ENCODE results near the gene ROBO2. TPM values are rescaled to one million over a fixed set of nuclear protein-coding genes. Genes with fewer than 3 reads are reported as not detected.

ROBO2 gene
- total RNA-seq, 1 donor from 2014 or later, result 330 TPM

- H3K4me3 Mint-ChIP-seq (ENCODE audit: unreplicated experiment), result no peak overlapping the region
- no peak overlapping the region for H3K27ac Mint-ChIP-seq (ENCODE audit: unreplicated experiment)
- no peak for DNase-seq
- TF ChIP-seq, protein P1, sequence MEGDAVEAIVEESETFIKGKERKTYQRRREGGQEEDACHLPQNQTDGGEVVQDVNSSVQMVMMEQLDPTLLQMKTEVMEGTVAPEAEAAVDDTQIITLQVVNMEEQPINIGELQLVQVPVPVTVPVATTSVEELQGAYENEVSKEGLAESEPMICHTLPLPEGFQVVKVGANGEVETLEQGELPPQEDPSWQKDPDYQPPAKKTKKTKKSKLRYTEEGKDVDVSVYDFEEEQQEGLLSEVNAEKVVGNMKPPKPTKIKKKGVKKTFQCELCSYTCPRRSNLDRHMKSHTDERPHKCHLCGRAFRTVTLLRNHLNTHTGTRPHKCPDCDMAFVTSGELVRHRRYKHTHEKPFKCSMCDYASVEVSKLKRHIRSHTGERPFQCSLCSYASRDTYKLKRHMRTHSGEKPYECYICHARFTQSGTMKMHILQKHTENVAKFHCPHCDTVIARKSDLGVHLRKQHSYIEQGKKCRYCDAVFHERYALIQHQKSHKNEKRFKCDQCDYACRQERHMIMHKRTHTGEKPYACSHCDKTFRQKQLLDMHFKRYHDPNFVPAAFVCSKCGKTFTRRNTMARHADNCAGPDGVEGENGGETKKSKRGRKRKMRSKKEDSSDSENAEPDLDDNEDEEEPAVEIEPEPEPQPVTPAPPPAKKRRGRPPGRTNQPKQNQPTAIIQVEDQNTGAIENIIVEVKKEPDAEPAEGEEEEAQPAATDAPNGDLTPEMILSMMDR (IDR thresholded peaks at IDR 0.05; ENCODE audit: partially characterized antibody, unreplicated experiment), result no peak
- peaks cover 22% of the 10 kb centered on the region for H3K4me1 Mint-ChIP-seq (ENCODE audit: low read depth, unreplicated experiment)
- no peaks in the 10 kb centered on the region for H3K36me3 Mint-ChIP-seq (ENCODE audit: unreplicated experiment)
- H3K27me3 Mint-ChIP-seq (ENCODE audit: unreplicated experiment), result no peaks in the 10 kb centered on the region
- no peaks in the 10 kb centered on the region for H3K9me3 Mint-ChIP-seq (ENCODE audit: unreplicated experiment)
These were observed 151.7 kb downstream of the ROBO2 start for GRCh38 chr3:77191640-77192039.

- no peak for DNase-seq
- H3K4me3 Mint-ChIP-seq (ENCODE audit: unreplicated experiment), result no peak overlapping the region
- peaks cover 7% of the 10 kb centered on the region for H3K36me3 Mint-ChIP-seq (ENCODE audit: unreplicated experiment)
- H3K27ac Mint-ChIP-seq (ENCODE audit: unreplicated experiment), result no peak overlapping the region
- TF ChIP-seq, protein P1 (IDR thresholded peaks at IDR 0.05; ENCODE audit: partially characterized antibody, unreplicated experiment), result no peak
- no peaks in the 10 kb centered on the region for H3K27me3 Mint-ChIP-seq (ENCODE audit: unreplicated experiment)
- no peaks in the 10 kb centered on the region for H3K9me3 Mint-ChIP-seq (ENCODE audit: unreplicated experiment)
- H3K4me1 Mint-ChIP-seq (ENCODE audit: low read depth, unreplicated experiment), result peaks cover 16% of the 10 kb centered on the region
These were observed 156.1 kb downstream of the ROBO2 start for GRCh38 chr3:77195766-77196545.

- Mint-ChIP-seq H3K4me3 (ENCODE audit: unreplicated experiment) (no peak overlapping the region), H3K27ac (ENCODE audit: unreplicated experiment) (no peak overlapping the region), H3K9me3 (ENCODE audit: unreplicated experiment) (no peaks in the 10 kb centered on the region), H3K4me1 (ENCODE audit: low read depth, unreplicated experiment) (peaks cover 8% of the 10 kb centered on the region), H3K36me3 (ENCODE audit: unreplicated experiment) (peaks cover 7% of the 10 kb centered on the region), H3K27me3 (ENCODE audit: unreplicated experiment) (no peaks in the 10 kb centered on the region)
- TF ChIP-seq, protein P1 (IDR thresholded peaks at IDR 0.05; ENCODE audit: partially characterized antibody, unreplicated experiment), result no peak
- no peak for DNase-seq
These were observed 157.5 kb downstream of the ROBO2 start for GRCh38 chr3:77197408-77197807.

DNA sequence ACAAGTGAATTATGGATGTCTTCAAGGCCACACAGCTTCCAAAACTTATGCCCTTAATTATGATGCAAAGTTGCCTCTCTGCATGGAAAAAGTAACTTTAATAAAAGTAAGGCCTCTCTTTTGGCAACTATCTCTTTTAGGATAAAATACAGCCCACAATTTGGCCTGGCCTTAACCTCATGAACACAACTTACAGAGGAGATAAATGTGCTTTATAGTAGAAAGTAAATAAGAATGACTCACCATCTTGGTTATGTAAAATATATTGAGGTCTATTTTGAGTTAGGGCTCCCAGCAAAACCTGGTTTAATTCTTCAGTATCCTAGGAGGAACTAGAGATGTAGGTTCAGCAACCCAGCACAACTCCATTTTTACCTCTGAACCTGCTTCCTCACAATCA, 164.0 kb downstream of the ROBO2 start:
- Mint-ChIP-seq H3K9me3 (ENCODE audit: unreplicated experiment) (no peaks in the 10 kb centered on the region), H3K36me3 (ENCODE audit: unreplicated experiment) (no peaks in the 10 kb centered on the region), H3K27ac (ENCODE audit: unreplicated experiment) (no peak overlapping the region), H3K27me3 (ENCODE audit: unreplicated experiment) (no peaks in the 10 kb centered on the region), H3K4me1 (ENCODE audit: low read depth, unreplicated experiment) (peaks cover 22% of the 10 kb centered on the region), H3K4me3 (ENCODE audit: unreplicated experiment) (no peak overlapping the region)
- no peak for DNase-seq
- TF ChIP-seq, protein P1 (IDR thresholded peaks at IDR 0.05; ENCODE audit: partially characterized antibody, unreplicated experiment), result no peak

DNA sequence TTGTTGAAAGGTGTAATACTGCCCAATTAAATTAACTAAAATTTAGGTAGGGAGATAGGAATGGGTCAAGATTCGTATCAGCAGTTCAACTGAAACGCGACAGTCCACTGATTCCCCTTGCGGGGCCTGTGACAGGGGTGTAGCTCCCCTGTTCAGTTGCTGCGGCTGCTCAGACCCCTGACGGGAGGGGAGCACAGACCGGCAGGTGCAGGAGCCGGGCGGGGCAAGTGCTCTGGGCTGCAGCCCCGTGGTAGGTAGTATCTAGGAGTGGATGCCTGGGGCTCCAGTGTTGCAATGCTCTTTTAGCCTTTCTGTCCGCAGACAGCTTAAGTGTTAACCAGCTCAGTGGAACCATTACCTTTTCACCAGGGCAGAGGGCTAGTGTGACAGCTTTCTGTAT, 164.9 kb downstream of the ROBO2 start:
- no peaks in the 10 kb centered on the region for H3K27me3 Mint-ChIP-seq (ENCODE audit: unreplicated experiment)
- no peak for DNase-seq
- no peak overlapping the region for H3K4me3 Mint-ChIP-seq (ENCODE audit: unreplicated experiment)

More for the DNA sequence above, 164.9 kb downstream of the ROBO2 start:
- TF ChIP-seq, protein P1 (IDR thresholded peaks at IDR 0.05; ENCODE audit: partially characterized antibody, unreplicated experiment), result no peak
- H3K9me3 Mint-ChIP-seq (ENCODE audit: unreplicated experiment), result no peaks in the 10 kb centered on the region
- peaks cover 22% of the 10 kb centered on the region for H3K4me1 Mint-ChIP-seq (ENCODE audit: low read depth, unreplicated experiment)
- H3K36me3 Mint-ChIP-seq (ENCODE audit: unreplicated experiment), result no peaks in the 10 kb centered on the region
- no peak overlapping the region for H3K27ac Mint-ChIP-seq (ENCODE audit: unreplicated experiment)
